ENCODE measurements around the gene HERPUD1.
A peak's percentile ranks its signal among the peaks of the same experiment; 100 is the strongest.

Gene HERPUD1

GRCh38 chr16:56936491-56936890 lies 4.5 kb downstream of the HERPUD1 start:
- Histone ChIP-seq H3K36me3 (ENCODE audit: control insufficient read depth in 2 of 2, insufficient read depth in 1 of 2, low read length in 2 of 2) (peaks cover 23 to 64% of the 10 kb centered on the region in 2 experiments), H3K4me3 (ENCODE audit: low read depth, low read length) (no peak overlapping the region), H3K4me1 (ENCODE audit: control insufficient read depth, insufficient read depth, low read length) (no peaks in the 10 kb centered on the region; the same call in 1 of the 2 replicates), H3K9me3 (ENCODE audit: control insufficient read depth, insufficient read depth, low read depth, low read length) (no peaks in the 10 kb centered on the region), H3K27ac (ENCODE audit: extremely low read depth, low read depth, low read length) (no peak overlapping the region)
- TF ChIP-seq ZNF549 (tag by site-specific recombination; IDR thresholded peaks at IDR 0.05) = no peak
- no peak for TF ChIP-seq ZNF2 (tag by site-specific recombination; IDR thresholded peaks at IDR 0.05)
- TF ChIP-seq ZNF510 (tag by site-specific recombination; IDR thresholded peaks at IDR 0.05; ENCODE audit: insufficient replicate concordance) = no peak
- no peak for TF ChIP-seq ZNF514 (tag by site-specific recombination; IDR thresholded peaks at IDR 0.05)
- peak; percentile 40 for TF ChIP-seq ZNF398 (tag by site-specific recombination; IDR thresholded peaks at IDR 0.05)
- TF ChIP-seq BCL6B (tag by site-specific recombination; IDR thresholded peaks at IDR 0.05) = no peak
- no peak for TF ChIP-seq ZNF157 (tag by site-specific recombination; IDR thresholded peaks at IDR 0.05)
- no peak for TF ChIP-seq ZNF292 (tag by site-specific recombination; IDR thresholded peaks at IDR 0.05; ENCODE audit: borderline replicate concordance, low read depth)
- no peak for TF ChIP-seq ZNF600 (tag by site-specific recombination; IDR thresholded peaks at IDR 0.05)
- TF ChIP-seq HOXD13 (CRISPR knock-in tag; IDR thresholded peaks at IDR 0.05; ENCODE audit: borderline replicate concordance) = no peak
- TF ChIP-seq ZNF791 (tag by site-specific recombination; IDR thresholded peaks at IDR 0.05) = no peak
- peak; percentile 46; the same call in 1 of the 2 replicates for TF ChIP-seq ZBTB17 (tag by site-specific recombination; IDR thresholded peaks at IDR 0.05)
- TF ChIP-seq ZNF76 (tag by site-specific recombination; IDR thresholded peaks at IDR 0.05; ENCODE audit: borderline replicate concordance, low read depth) = no peak
- TF ChIP-seq ZBTB11 (tag by site-specific recombination; conservative IDR thresholded peaks at IDR 0.05; ENCODE audit: low read depth) = no peak
- ChIA-PET CTCF (interaction anchor here (1.0 to 1.4 kb wide), 3 partner anchors 17 to 143 kb away, joined by 4 to 5 read pairs (median 4); no protein-coding TSS in a partner anchor), POLR2A (interaction anchor here (0.6 to 1.3 kb wide), 2 partner anchors 11 to 17 kb away, joined by 3 to 4 read pairs; no protein-coding TSS in a partner anchor)

GRCh38 chr16:56936950-56937349 lies 5.0 kb downstream of the HERPUD1 start:
- CTCF ChIA-PET = interaction anchor here (0.5 to 1.4 kb wide), 6 partner anchors 14 to 333 kb away, joined by 4 to 8 read pairs (median 4); no protein-coding TSS in a partner anchor
- no peaks in the 10 kb centered on the region for H3K4me1 ChIP-seq (ENCODE audit: control insufficient read depth, insufficient read depth, low read length)
- H3K36me3 ChIP-seq (ENCODE audit: control insufficient read depth in 2 of 2, insufficient read depth in 1 of 2, low read length in 2 of 2) = peaks cover 23 to 68% of the 10 kb centered on the region in 2 experiments
- H3K4me3 ChIP-seq (ENCODE audit: low read depth, low read length) = no peak overlapping the region
- no peak overlapping the region for H3K27ac ChIP-seq (ENCODE audit: extremely low read depth, low read depth, low read length)
- POLR2A ChIA-PET = interaction anchor here (0.6 to 1.3 kb wide), 2 partner anchors 10 to 16 kb away, joined by 3 to 4 read pairs; no protein-coding TSS in a partner anchor
- no peaks in the 10 kb centered on the region for H3K9me3 ChIP-seq (ENCODE audit: control insufficient read depth, insufficient read depth, low read depth, low read length)
- TF ChIP-seq ZNF24 (tag by site-specific recombination; IDR thresholded peaks at IDR 0.05) (no peak), ZNF394 (tag by site-specific recombination; IDR thresholded peaks at IDR 0.05; ENCODE audit: borderline replicate concordance) (no peak), BCL11B (tag by site-specific recombination; IDR thresholded peaks at IDR 0.05; ENCODE audit: low read depth) (no peak), ZBTB26 (tag by site-specific recombination; optimal IDR thresholded peaks at IDR 0.05) (no peak), ZNF214 (tag by site-specific recombination; IDR thresholded peaks at IDR 0.05; ENCODE audit: borderline replicate concordance) (no peak), ZNF596 (tag by site-specific recombination; IDR thresholded peaks at IDR 0.05) (no peak), GLI4 (tag by site-specific recombination; IDR thresholded peaks at IDR 0.05) (no peak), PRDM6 (tag by site-specific recombination; IDR thresholded peaks at IDR 0.05) (no peak), BCL11A (tag by site-specific recombination; IDR thresholded peaks at IDR 0.05; ENCODE audit: low read depth) (no peak), RBAK (tag by site-specific recombination; IDR thresholded peaks at IDR 0.05) (no peak), ZBTB48 (tag by site-specific recombination; IDR thresholded peaks at IDR 0.05) (no peak), ZNF843 (tag by site-specific recombination; IDR thresholded peaks at IDR 0.05) (no peak)

Measured in HEK293 (cell line).